Stimulated activated CD8-positive, alpha-beta memory T cell treated with anti-CD3 and anti-CD28 coated beads, Interleukin-12 subunit alpha, Interleukin-12 subunit beta, amount 100 ng/mL, for 24 hours (primary cell): Measurements from ENCODE around the gene TLCD4.

Source experiments
- DNase-seq: peaks from one replicate; pipeline ENCODE4 v3.0.0-alpha.2; 2020; ENCODE audit errors: extremely low read depth

The TLCD4 gene

DNA sequence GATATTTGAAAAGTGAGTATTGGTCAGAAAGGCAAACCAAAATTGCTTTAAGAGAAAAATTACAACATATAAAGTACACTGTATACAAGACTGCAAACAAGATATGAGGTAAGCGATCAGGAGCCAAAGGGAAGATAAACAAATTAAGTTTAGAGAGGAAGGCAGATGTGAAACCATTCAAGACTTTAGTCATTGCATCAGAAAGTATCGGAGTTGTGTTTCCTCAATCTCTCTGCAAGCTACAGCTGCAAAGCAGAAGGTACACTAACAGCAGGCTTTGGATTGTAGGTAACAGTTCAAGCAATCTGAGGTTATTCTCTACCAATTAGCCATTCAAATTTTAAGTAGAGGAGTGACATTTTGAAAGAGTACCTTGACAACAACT, 21.3 kb upstream of the TLCD4 start:
- DNase-seq: no peak

DNA sequence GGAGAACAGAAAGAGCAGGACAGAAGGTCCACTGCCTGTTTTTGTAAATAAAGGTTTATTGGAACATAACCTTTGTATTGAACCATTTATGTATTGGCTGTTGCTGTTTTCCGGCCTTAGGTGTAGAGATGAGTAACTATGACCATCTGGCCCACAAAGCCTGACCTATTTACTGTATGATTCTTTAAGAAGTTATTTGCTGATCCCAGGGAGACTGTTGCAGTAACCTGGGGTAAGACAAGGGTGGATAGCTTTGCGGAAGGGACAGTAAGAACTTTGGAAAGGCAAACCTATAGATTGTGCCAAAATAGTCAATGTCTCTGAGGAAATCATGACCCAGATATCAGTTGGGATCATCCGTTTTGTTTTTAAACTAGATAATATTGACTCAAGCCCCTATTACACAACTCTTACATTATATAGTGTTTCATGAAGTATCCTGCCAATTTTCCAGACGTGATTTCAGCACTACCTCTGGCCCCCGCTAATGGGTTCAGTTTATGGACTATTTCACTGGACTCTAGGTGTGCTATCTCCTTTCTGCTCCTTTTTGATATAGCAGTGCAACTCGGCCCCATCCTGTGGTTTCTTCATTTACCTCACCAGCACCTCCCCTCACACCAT, 20.8 kb upstream of the TLCD4 start:
- DNase-seq: no peak

GRCh38 chr1:95097426-95097825, 19.7 kb upstream of the TLCD4 start:
- DNase-seq: no peak

GRCh38 chr1:95098196-95098595, 19.0 kb upstream of the TLCD4 start:
- no peak for DNase-seq

DNA sequence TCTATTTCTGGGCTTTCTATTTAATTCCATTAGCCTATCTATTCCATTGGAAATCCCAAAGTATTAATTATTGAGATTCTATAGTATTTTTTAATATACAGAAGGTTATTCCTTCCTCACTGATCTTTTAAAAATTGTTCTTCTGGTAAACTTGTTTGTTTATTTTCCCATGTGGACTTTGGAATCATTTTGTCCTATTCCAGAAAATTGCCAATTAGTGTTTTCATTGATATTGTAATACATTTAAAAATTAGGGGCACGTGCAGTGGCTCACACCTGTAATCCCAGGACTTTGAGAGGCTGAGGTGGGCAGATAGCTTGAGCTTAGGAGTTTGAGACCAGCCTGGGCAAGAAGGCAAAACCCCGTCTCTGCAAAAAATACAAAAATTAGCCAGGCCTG, 8.4 kb upstream of the TLCD4 start:
- no peak for DNase-seq

DNA sequence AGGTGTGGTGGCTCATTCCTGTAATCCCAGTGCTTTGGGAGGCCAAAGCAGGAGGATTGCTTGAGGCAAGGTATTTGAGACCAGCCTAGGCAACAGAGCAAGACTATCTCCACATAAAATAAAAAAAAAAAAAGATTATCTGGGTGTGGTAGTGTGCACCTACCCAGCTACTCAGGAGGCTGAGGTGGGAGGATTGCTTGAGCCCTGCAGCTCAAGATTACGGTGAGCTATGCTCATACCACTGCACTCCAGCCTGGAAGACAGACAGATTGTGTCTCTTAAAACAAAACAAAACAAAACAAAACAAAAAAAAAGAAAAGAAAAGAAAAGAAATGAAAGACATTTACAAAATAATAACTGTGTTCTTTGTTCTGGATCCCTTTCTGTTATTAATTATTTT, 6.1 kb upstream of the TLCD4 start:
- no peak for DNase-seq

GRCh38 chr1:95113684-95114083, 3.5 kb upstream of the TLCD4 start:
- DNase-seq: no peak

DNA sequence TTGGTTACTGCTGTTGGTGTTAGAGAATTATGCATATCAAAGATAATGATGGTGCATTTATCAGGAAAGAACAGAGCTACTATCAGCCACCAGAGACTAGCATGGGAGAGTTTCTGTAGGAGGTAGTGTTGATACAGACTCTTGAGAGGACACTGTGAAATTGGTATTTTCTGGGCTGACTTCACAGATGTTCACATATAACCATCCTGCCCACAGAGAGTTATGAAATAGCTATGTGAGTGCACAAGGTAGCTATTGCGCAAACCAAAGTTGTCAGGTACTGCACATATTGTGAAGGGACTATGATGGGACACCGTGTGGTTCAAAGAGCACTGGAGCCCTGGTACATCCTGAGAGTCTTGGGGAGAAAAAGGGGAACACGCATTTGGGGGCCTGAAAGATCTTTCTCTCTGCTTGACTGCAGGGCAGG, 1.4 kb upstream of the TLCD4 start:
- no peak for DNase-seq

GRCh38 chr1:95116580-95117206, 462 bp upstream of the TLCD4 start:
- no peak for DNase-seq

GRCh38 chr1:95118067-95118499, 928 bp downstream of the TLCD4 start:
- no peak for DNase-seq

- DNase-seq: no peak
Observed at GRCh38 chr1:95118710-95119109, 1.6 kb downstream of the TLCD4 start.

DNA sequence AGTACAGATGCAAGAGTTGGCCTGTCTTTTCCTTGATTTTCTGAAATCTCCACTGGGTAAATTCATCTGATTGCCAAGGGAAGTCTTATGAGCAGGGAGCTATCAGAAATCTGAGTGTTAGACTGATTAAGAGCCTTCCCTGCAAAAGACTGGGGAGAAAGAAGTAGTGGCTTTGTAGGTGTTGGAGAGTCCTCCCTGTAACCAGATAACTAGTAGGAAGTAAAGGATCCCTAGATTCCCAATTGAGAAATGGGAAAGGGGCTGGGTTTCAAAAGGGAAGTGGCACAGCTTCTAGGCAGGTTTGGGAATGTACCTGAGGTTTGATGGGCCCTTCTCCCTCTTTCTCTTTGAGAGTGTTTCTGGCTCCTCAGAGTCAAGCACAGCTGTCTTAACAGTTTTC, 2.1 kb downstream of the TLCD4 start:
- DNase-seq: no peak

DNA sequence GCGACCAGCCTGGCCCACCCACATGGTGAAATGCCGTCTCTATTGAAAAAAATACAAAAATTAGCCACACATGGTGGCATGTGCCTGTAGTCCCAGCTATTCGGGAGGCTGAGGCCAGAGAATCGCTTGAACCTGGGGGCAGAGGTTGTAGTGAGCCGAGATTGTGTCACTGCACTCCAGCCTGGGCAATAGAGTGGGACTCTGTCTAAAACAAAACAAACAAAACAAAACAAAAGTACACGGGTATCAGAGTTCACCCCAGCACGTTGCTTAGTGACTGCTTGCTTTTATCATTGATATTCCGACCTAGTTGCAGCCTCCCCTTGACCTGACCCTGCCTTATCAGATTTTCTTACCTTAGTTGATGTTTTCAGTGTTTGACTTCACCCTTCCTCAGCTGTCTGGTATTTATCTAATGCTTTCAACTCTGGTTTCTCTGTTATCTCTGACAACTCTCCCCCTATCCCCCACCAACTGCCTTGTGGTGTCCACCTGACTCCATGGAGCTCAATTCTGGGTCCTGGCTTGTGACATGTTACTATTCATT, 5.1 kb downstream of the TLCD4 start:
- DNase-seq: no peak

- no peak for DNase-seq
Observed at GRCh38 chr1:95124342-95124741, 7.2 kb downstream of the TLCD4 start.

DNA sequence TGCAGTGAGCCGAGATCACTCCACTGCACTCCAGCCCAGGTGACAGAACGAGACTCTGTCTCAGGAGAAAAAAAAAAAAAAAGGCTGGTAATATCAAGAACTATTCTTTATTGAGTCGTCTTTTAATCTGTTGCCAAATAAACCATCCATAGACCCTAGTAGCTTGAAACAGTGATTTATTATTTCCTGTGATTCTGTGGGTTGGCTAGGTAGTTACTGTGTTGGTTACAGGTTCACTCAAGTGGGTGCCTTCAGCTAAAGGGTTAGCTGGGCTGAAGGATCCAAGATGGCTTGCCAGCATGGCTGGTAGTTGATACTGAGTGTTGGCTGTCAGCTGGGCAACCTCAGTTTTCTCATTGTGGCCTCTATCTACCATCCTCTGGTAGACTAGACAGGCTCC, 9.2 kb downstream of the TLCD4 start:
- DNase-seq: no peak

GRCh38 chr1:95126846-95127245, 9.7 kb downstream of the TLCD4 start:
- DNase-seq: no peak

DNA sequence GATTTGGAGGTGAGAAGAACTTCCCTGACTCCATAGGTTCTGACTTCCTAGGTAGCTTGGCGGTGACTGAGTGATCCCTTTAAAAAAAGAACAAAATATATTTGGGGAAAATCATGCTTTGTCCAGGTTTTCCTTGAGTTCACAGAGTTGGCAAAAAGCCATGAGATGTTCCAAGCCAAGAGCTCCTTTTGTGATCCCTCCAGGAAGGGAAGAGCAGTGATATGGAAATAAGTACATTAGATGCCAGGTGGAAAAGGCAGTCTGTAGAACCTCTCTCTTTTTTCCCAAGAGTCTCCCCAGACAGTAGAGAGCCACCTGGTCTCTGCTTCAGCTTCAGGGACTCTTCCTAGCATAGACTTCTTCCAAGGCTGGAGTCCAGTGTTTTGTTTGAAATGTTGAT, 10.2 kb downstream of the TLCD4 start:
- DNase-seq: no peak

DNA sequence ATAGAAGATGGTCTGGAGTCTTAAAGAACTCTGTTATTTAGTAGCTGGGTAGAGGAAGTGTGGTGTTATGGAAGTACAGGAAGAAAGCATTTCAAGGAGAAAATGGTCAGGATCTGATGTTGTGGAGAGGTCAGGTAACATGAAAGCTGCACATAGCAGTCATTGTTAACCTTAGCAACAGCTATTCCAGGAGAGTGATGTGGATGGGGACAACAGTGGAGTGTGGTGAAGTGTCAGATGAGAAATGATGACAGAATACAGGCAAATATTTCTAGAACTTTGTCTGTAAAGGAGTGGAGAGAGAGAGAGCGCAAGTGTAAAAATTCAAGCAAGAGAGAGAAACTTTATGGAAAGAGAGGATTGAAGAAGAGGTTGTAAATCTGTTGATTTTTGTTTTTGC, 15.6 kb downstream of the TLCD4 start:
- no peak for DNase-seq

GRCh38 chr1:95133687-95134086, 16.5 kb downstream of the TLCD4 start:
- DNase-seq: no peak

DNA sequence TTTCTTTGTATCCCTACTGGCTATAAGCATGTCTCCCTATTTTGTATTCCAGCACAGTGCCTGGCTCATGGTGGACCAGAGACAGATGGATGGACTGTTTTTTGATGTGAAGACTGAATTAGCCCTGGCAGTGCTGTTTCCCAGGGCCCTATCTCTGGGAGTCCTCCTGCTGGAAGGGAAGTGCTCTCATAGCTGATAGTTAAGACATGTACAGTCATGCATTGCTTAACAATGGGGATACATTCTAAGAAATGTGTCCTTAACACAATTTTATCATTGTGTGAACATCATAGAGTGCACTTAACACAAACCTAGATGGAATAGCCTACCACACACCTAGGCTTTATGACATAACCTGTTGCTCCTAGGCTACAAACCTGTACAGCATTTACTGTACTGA, 21.1 kb downstream of the TLCD4 start:
- DNase-seq: no peak

DNA sequence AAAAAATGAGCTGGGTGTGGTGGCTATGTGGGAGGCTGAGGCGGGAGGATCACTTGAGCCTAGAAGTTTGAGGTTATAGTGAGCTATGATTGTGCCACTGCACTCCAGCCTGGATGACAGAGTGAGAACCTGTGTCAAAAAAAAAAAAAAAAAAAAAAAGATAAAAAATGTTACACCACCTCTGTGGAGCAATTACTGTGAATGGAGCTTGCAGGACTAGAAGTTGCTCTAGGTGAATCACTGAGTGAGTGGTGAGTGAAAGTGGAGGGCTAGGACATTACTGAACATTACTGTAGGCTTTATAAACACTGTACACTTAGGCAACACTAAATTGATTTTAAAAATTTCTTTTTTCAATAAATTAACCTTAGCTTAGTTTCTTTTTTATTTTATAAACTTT, 21.9 kb downstream of the TLCD4 start:
- DNase-seq: no peak

DNA sequence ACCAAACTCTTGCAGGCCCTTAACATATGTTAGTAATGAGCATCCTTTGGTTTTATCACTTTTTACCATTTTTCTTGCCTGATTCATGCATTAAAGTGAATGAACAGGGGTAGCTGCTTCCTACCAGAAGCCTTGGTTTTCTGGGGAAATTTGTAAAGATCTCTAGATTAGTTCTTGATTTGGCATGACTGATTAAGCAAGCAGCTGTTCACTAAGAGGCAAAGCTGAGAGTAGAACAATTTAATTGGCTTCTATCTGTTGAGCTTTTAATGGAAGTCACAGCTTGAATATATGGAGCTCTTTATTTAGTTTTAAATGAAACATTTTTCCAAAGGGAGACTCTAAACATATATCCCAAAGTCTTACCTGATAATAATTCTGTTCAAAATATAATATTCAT, 23.6 kb downstream of the TLCD4 start:
- DNase-seq: no peak

DNA sequence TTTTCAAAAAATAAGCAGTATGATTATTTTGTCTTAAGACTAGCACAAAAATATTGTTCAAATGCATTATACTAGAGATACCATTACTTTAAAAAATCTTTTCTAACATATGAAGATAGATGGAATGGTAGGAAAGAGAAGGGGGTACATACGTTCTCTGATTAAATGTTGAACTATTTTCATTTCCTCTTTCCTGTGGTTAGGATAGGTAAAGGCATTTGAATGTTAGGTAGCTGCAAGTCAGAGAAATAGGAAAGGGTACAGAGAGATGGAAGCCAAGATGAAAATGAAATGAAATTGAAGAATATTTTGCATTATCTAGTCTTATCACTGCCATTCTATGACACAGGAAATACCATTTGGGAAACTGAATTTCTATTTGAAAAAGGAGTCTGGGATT, 28.3 kb downstream of the TLCD4 start:
- no peak for DNase-seq

DNA sequence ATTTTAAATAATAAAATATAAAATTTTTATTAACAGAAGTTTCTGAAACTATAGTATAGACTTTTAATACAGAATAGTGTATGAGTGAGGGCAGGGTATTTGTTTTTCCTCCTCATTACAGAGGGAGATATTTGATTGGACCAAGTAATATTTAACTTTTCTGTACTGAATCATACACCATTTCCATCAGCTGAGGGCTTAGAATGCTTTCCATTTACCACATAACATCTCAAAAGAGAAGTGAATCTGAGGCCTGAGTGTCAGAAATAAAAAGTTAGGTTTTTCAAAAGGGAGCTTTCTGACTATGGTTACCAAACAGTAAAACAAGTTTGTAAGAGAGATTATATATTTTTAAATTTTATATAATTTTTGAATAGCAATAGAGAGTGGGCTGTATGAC, 29.5 kb downstream of the TLCD4 start:
- DNase-seq: no peak
